Stimulated activated CD4-positive, alpha-beta T cell treated with anti-CD3 and anti-CD28 coated beads, Interleukin-12 subunit alpha, Interleukin-12 subunit beta, amount 100 ng/mL, for 48 hours (primary cell): ENCODE results near the gene CLSTN2.

Source experiments
- DNase-seq, 3 donors: peaks; one replicate each; pipeline ENCODE4 v3.0.0-alpha.2; 2020; ENCODE audit warnings: low read depth in 2 of 3, low spot score in 1 of 3

CLSTN2 gene

GRCh38 chr3:140145528-140145927 lies 210.5 kb downstream of the CLSTN2 start:
- no peak for DNase-seq

GRCh38 chr3:140146668-140147067 lies 211.7 kb downstream of the CLSTN2 start:
- DNase-seq, result no peak

GRCh38 chr3:140147965-140148490 lies 213.0 kb downstream of the CLSTN2 start:
- DNase-seq, result no peak

GRCh38 chr3:140148824-140149390 lies 213.9 kb downstream of the CLSTN2 start:
- DNase-seq, result no peak

- DNase-seq, result no peak
Observed at GRCh38 chr3:140151321-140151720, 216.3 kb downstream of the CLSTN2 start.

- DNase-seq, result no peak
Observed at GRCh38 chr3:140152851-140153639, 218.1 kb downstream of the CLSTN2 start.

GRCh38 chr3:140153736-140154135 lies 218.8 kb downstream of the CLSTN2 start:
- DNase-seq, result no peak

GRCh38 chr3:140157161-140157560 lies 222.2 kb downstream of the CLSTN2 start:
- DNase-seq, result no peak

- no peak for DNase-seq
Observed at GRCh38 chr3:140159646-140160045, 224.7 kb downstream of the CLSTN2 start.

GRCh38 chr3:140160553-140160952 lies 225.6 kb downstream of the CLSTN2 start:
- no peak for DNase-seq

- DNase-seq, result no peak
Observed at GRCh38 chr3:140162551-140162950, 227.6 kb downstream of the CLSTN2 start.

GRCh38 chr3:140163159-140163763 lies 228.3 kb downstream of the CLSTN2 start:
- no peak for DNase-seq

GRCh38 chr3:140164156-140164555 lies 229.2 kb downstream of the CLSTN2 start:
- no peak for DNase-seq

- no peak for DNase-seq
Observed at GRCh38 chr3:140164922-140165590, 230.1 kb downstream of the CLSTN2 start.

- no peak for DNase-seq
Observed at GRCh38 chr3:140165781-140166180, 230.8 kb downstream of the CLSTN2 start.

- DNase-seq, result no peak
Observed at GRCh38 chr3:140166861-140167599, 232.0 kb downstream of the CLSTN2 start.

- DNase-seq, result no peak
Observed at GRCh38 chr3:140167600-140168281, 232.8 kb downstream of the CLSTN2 start.

GRCh38 chr3:140170612-140171011 lies 235.6 kb downstream of the CLSTN2 start:
- DNase-seq, result no peak

GRCh38 chr3:140176526-140176925 lies 241.5 kb downstream of the CLSTN2 start:
- DNase-seq, result no peak

GRCh38 chr3:140177943-140178342 lies 243.0 kb downstream of the CLSTN2 start:
- DNase-seq, result no peak
